IPS-20b (cell line): ENCODE data around the gene HAS3.

ENCODE experiments used
- H3K27ac ChIP-seq: one replicate; pipeline ENCODE4 v1.5.1; 2013; ENCODE audit warnings: low read length
- H3K27me3 ChIP-seq: 2 replicates; pipeline ENCODE4 v1.6.1; 2013; ENCODE audit warnings: mild to moderate bottlenecking, low read length, inconsistent platforms; ENCODE audit not compliant: insufficient read depth
- H3K36me3 ChIP-seq: 2 replicates; pipeline ENCODE4 v1.6.1; 2013; ENCODE audit warnings: low read depth, mild to moderate bottlenecking, inconsistent platforms, low read length, moderate library complexity; ENCODE audit not compliant: insufficient read depth
- H3K4me1 ChIP-seq: 2 replicates; pipeline ENCODE4 v1.6.1; 2013; ENCODE audit warnings: mild to moderate bottlenecking, control low read depth, inconsistent platforms, low read length, moderate library complexity; ENCODE audit not compliant: insufficient read depth
- H3K4me3 ChIP-seq: 2 replicates; pipeline ENCODE4 v1.5.1; 2013; ENCODE audit warnings: mild to moderate bottlenecking, low read length, inconsistent platforms
- H3K9ac ChIP-seq: 2 replicates; pipeline ENCODE4 v1.6.1; 2013; ENCODE audit warnings: low read depth, mild to moderate bottlenecking, inconsistent platforms, low read length, moderate library complexity
- H3K9me3 ChIP-seq: 2 replicates; pipeline ENCODE4 v1.6.1; 2013; ENCODE audit warnings: mild to moderate bottlenecking, low read depth, low read length, inconsistent platforms; ENCODE audit not compliant: insufficient read depth

HAS3 gene

DNA sequence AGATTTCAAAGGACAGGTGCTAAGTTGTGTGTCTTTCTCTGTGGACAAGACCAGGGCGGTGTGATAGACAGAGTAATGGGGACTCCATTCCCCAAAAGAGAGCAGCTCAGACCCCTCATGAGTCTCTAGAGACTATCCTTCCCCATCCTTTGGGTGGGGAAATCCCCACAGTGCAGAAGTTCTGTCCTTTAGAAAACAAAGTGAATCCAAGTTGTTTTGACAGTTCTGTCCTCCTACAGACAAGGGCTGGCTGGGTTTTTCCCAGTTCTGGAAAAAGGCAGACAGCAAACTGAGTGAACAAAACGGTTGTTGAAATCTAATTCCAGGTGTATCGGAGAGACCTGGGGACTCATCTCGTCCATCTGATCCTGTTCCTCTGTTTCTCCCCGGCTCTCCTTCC lies 11.0 kb upstream of the HAS3 start:
- Histone ChIP-seq H3K4me3 (no peak overlapping the region), H3K9me3 (no peaks in the 10 kb centered on the region), H3K4me1 (peaks cover 8% of the 10 kb centered on the region), H3K27me3 (no peaks in the 10 kb centered on the region), H3K27ac (no peak overlapping the region), H3K9ac (no peak overlapping the region), H3K36me3 (no peaks in the 10 kb centered on the region)

DNA sequence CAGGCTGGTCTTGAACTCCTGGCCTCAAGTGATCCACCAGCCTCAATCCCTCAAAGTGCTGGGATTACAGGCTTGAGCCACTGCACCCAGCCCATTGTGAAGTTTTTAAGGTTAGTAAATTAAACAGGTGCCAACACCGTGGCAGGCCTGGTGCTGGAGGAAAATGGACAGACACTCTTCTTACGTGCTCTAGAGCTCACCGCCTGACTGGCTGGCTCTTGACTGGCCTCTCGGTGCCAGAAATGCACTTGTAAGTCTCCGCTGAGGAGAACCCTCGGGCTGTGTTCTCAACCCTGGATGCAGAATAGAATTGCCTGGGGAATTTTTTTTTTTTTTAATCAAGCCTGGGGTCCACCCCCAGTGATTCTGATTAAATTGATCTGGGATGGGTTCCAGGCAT lies 10.3 kb upstream of the HAS3 start:
- Histone ChIP-seq H3K27me3 (no peaks in the 10 kb centered on the region), H3K9me3 (no peaks in the 10 kb centered on the region), H3K9ac (no peak overlapping the region), H3K36me3 (no peaks in the 10 kb centered on the region), H3K4me3 (no peak overlapping the region), H3K4me1 (peaks cover 11% of the 10 kb centered on the region), H3K27ac (no peak overlapping the region)

DNA sequence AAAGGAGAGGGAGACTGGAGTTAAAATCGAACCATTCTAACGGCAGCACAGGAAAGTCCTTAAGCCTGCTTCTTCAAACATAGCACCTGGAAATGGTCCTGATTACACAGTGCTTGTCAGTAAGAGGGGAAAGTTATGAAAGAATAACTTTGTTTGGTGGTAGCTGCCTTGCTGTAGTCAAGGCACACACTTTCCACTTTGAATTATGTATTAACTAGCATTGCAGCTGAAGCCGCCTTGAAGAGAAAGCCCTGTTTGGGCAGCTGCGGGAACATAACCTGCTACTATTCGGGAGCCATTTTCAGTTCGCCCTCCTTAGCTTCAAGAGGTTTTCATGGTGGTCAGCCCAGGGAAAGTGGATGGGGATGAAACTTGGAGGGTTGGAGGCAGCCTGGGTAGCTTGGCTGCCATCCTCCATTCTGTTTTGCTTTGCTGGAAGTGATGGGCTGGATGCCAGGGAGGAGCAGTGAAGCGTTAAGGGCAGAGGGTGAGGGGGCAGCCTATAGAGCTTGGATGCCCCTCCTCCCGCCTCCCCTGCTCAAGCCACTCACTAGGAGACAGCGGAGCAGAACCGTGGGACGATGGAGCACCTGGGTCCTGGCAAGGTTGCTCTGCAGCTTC lies 5.3 kb upstream of the HAS3 start:
- peaks cover 26% of the 10 kb centered on the region for H3K4me1 ChIP-seq
- H3K4me3 ChIP-seq, result no peak overlapping the region
- no peaks in the 10 kb centered on the region for H3K9me3 ChIP-seq
- no peak overlapping the region for H3K27ac ChIP-seq
- no peak overlapping the region; the same call in 1 of the 2 replicates for H3K9ac ChIP-seq
- no peaks in the 10 kb centered on the region for H3K27me3 ChIP-seq
- H3K36me3 ChIP-seq, result no peaks in the 10 kb centered on the region

DNA sequence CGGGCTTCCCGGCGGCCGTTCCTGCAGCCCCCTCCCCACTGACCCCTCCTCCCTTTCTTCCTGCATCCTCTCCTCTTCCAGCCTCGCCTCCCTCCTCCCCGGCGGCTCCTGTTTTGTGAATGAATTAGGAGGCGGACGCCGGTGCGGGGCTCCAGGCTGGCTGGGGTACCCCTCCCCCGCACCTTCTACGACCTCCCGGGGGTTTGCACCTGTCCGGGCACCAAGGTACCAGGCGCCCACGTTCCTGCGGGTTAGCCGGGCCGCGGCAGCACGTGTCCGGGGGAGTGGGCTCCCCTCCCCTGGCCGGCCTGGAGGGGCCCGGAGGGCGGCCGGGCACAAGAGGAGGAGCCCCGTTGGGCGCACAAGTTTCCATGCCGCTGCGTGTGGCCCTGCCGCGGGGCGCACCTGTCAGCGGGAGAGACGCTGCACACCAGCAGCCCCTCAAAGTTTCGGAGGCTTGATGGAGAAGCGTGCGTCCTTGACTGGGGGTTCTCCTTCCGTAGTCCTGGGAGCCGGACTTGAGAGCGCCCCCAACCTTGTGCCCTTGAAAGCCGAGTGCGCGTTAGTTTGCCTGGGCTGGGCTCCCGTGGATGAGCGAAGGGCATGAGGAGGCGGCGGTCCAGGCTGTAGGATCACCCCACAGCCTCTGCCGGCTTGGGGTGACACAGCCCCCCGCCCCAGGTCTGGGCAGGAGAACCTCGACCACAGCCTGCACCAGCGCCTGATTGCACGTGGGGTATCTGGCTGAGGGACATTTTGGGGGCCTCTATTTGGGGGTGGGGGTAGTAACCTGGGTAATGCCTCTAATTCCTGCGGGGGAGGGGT lies 1.2 kb downstream of the HAS3 start:
- H3K4me1 ChIP-seq, result peaks cover 18% of the 10 kb centered on the region
- H3K27ac ChIP-seq, result peak overlapping the region; percentile 62
- peaks cover 32% of the 10 kb centered on the region for H3K36me3 ChIP-seq
- peak overlapping the region; percentile 85 for H3K4me3 ChIP-seq
- no peaks in the 10 kb centered on the region for H3K27me3 ChIP-seq
- peak overlapping the region; percentile 85; the same call in 1 of the 2 replicates for H3K9ac ChIP-seq
- no peaks in the 10 kb centered on the region for H3K9me3 ChIP-seq

DNA sequence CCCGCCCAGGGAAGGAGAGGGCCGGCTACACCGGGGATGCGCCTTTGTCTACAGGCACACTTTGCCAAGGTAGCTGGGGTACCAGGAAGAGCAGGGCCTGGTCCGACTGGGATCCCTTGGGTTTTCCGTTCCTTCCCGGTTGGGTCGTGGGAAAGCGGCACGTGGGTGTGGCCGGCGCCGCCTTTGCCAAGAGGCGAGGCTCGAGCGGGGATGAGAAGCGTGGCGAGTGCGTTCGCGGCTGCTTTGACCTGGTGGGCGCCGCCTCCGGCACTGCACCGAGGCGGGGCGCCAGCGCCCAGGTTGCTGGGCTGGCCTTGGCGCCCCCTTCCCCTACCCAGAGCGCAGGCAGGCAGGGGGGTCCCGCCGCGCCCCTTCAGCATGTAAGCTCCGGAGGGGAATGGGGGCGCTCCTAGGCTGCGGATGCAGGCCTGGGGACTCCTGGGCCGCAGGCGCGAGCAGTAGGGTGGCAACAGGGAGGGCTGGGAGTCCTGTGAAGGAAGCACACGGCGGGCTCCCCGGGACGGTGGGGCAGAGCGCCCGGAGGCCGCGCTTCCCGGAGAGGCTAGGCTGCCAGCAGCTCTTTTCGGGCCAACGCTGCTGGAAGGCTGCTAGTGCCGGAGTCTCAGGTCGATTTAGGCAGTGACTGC lies 2.0 kb downstream of the HAS3 start:
- H3K27ac ChIP-seq, result peak overlapping the region; percentile 62
- peak overlapping the region; percentile 85 for H3K4me3 ChIP-seq

DNA sequence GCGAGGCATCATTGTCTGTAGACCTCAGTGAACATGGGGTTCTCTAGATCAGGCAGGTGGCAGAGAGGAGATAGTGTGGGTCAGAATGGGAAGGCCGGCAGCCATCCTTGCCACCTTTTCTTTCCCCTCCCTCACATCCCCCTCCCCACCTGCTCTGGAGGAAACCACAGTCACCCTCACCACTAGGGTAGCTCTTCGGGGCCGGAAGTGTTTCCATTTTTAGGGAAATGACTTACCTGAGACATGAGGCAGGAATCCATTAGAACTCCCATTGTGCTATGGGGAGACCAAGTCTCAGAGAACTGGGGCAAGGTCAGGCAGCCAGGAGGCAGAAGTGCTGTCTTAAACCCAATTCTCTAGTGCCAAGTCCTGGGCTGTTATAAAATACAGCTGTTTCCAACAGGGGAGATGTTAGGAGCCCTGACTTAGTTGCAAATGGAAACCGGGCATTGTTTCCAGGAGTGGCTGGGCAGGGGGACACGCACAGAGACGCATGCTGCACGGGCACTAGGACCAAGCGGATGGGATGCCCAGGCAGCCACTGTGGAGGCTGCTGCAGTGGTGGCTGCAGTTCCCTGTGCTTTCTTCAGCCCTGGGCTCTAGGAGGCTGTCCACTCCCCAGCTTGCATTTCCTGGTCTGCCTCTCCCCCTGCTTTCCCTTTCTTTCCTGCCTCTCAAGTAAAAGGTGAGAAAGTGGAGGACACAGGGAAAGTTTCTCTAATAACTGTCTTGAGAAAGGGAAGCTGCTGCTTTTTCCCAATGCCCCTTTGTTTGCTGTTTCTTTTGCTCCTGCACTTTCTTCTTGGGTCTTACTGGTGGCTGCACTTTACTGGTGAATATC lies 2.8 kb downstream of the HAS3 start:
- H3K36me3 ChIP-seq, result peaks cover 47% of the 10 kb centered on the region
- peak overlapping the region; percentile 85 for H3K9ac ChIP-seq

More for the DNA sequence above, 2.0 kb downstream of the HAS3 start:
- Histone ChIP-seq H3K36me3 (peaks cover 39% of the 10 kb centered on the region), H3K9me3 (no peaks in the 10 kb centered on the region), H3K27me3 (no peaks in the 10 kb centered on the region), H3K9ac (peak overlapping the region; percentile 85), H3K4me1 (peaks cover 12% of the 10 kb centered on the region)

DNA sequence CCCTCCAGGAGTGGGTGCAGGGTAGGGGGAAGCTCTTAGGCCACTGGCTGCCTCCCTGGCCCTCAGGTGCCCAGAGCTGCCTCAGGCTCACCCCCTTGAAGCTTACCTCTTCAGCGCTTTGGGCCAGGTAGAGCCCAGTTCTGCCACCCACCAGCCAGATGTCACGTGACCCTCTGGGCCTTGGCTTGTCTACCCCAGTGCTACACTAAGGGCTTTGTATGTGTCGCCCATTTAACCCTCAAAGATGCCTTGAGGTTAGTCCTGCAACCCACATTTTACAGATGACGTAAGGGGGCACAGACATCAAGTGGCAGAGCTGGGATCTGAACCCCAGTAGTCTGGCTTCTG lies 3.4 kb downstream of the HAS3 start:
- Histone ChIP-seq H3K4me1 (peaks cover 10% of the 10 kb centered on the region), H3K9ac (peak overlapping the region; percentile 85; the same call in 1 of the 2 replicates), H3K36me3 (peaks cover 53% of the 10 kb centered on the region), H3K27me3 (no peaks in the 10 kb centered on the region), H3K9me3 (no peaks in the 10 kb centered on the region), H3K4me3 (peak overlapping the region; percentile 85), H3K27ac (peak overlapping the region; percentile 29)

More for the DNA sequence above, 2.8 kb downstream of the HAS3 start:
- Histone ChIP-seq H3K4me1 (peaks cover 10% of the 10 kb centered on the region), H3K4me3 (peak overlapping the region; percentile 85), H3K27me3 (no peaks in the 10 kb centered on the region), H3K9me3 (no peaks in the 10 kb centered on the region), H3K27ac (peak overlapping the region; percentile 34)

DNA sequence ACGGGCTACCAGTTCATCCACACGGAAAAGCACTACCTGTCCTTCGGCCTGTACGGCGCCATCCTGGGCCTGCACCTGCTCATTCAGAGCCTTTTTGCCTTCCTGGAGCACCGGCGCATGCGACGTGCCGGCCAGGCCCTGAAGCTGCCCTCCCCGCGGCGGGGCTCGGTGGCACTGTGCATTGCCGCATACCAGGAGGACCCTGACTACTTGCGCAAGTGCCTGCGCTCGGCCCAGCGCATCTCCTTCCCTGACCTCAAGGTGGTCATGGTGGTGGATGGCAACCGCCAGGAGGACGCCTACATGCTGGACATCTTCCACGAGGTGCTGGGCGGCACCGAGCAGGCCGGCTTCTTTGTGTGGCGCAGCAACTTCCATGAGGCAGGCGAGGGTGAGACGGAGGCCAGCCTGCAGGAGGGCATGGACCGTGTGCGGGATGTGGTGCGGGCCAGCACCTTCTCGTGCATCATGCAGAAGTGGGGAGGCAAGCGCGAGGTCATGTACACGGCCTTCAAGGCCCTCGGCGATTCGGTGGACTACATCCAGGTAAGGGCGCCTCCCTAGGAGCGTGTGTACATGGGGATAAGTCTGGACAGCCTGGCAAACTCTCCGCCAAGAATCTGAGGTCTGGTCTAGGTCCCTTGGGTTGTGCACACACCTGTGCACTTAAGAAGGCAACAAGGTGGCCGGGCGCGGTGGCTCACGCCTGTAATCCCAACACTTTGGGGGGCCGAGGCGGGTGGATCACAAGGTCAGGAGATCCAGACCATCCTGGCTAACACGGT lies 4.2 kb downstream of the HAS3 start:
- H3K27ac ChIP-seq, result no peak overlapping the region
- H3K27me3 ChIP-seq, result no peaks in the 10 kb centered on the region
- no peaks in the 10 kb centered on the region for H3K9me3 ChIP-seq
- H3K36me3 ChIP-seq, result peaks cover 61% of the 10 kb centered on the region
- peaks cover 10% of the 10 kb centered on the region for H3K4me1 ChIP-seq
- H3K4me3 ChIP-seq, result no peak overlapping the region
- H3K9ac ChIP-seq, result no peak overlapping the region

DNA sequence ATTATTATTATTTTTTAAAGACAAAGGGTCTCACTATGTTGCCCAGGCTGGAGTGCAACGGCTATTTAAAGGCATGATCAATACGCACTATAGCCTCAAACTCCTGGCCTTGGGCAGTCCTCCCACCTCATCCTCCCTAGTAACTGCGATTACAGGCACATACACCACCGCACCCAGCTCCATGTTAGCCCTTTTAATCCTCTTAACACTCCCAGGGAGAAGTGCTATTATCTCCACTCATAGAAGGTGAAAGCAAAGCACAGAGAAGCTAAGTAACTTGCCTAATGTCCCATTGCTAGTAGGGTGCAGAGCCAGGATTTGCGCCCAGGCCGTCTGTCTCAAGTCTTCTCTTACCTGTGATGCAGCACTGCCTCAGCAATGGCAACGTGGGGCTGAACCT lies 5.0 kb downstream of the HAS3 start:
- Histone ChIP-seq H3K9me3 (no peaks in the 10 kb centered on the region), H3K4me3 (no peak overlapping the region), H3K27me3 (no peaks in the 10 kb centered on the region), H3K36me3 (peaks cover 69% of the 10 kb centered on the region), H3K27ac (no peak overlapping the region), H3K4me1 (peaks cover 7% of the 10 kb centered on the region), H3K9ac (no peak overlapping the region)

DNA sequence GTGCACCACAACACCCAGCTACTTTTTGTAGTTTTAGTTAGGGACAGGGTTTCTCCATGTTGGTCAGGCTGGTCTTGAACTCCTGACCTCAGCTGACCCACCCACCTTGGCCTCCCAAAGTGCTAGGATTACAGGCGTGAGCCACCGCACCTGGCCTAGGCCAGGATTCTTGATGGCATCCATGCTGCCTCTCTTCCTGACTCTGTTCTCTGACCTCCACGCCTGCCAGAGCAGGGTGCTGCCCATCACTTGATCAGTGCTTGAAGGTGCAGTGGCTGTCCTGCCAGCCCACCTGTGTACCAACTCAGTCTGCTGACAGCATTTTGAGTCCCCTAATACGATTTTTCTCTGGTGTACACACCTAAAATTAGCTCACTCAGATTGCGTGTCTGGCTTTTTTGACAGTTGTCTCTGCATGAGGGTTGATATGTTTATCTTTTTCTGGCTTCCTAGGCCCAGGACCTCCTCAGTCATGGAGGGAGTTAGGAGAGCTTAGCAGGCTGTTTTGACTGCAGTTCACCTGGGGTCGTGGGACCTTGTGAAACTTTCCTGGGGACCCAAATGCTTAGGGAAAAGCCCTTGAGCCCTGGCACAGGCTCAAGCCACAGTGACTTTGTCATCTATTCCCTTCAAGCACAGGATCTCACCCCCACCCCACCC lies 5.9 kb downstream of the HAS3 start:
- H3K36me3 ChIP-seq, result peaks cover 78% of the 10 kb centered on the region
- no peak overlapping the region for H3K4me3 ChIP-seq
- H3K9ac ChIP-seq, result no peak overlapping the region
- no peak overlapping the region for H3K27ac ChIP-seq
- no peaks in the 10 kb centered on the region for H3K9me3 ChIP-seq
- H3K27me3 ChIP-seq, result no peaks in the 10 kb centered on the region
- H3K4me1 ChIP-seq, result peaks cover 7% of the 10 kb centered on the region
